Forelimb muscle (tissue), 1 donor: ENCODE data around the gene HGFAC. TPM values are rescaled to one million over a fixed set of nuclear protein-coding genes. Genes with fewer than 3 reads are reported as not detected.

ENCODE experiments used
- polyA plus RNA-seq: library from polyadenylated mRNA; unstranded; fragments of 120-200 nt; gene quantifications from one replicate; pipeline ENCODE4 v1.2.1, GENCODE V29; 2013; ENCODE audit not compliant: insufficient read length

The HGFAC gene
- polyA plus RNA-seq, 1 donor: 1.3 TPM

Other genes with a start within 250 kb of the HGFAC start
- gene MSANTD1, start 192.8 kb upstream of the HGFAC start, polyA plus RNA-seq: 1.2 TPM
- gene RGS12, start 148.9 kb upstream of the HGFAC start, polyA plus RNA-seq: 34.8 TPM
- 18.4 TPM for gene DOK7, start 21.3 kb downstream of the HGFAC start, polyA plus RNA-seq
- 66.2 TPM for gene LRPAP1, start 90.5 kb downstream of the HGFAC start, polyA plus RNA-seq